NCI-H2196 treated with DMSO at 0.1 percent for 48 hours (cell line): ENCODE data around the gene SERPINA9.

Source experiments
- DNase-seq: peaks from one replicate; lab custom pipeline; 2025; ENCODE audit not compliant: unreplicated experiment; lab: John Stamatoyannopoulos, UW

Gene SERPINA9

DNA sequence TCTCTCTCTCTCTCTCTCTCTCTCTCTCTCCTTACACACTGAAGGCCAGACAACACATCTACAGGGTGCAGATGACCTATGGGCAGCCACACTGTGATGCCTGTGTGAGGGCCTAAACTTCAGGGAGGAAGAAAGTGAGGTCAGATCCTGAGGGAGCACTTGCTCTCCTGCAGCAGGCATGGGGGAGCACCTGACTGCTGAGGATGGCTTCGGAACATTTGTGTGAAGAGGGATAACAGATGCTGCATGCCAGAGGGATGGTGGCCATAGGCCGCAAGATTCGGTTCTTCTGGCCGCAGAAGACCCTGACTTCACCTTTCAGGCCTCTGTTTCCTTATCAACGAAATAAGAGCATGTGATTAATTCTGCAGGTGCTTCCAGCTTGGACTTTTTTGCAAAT lies 11.7 kb downstream of the SERPINA9 start:
- DNase-seq = no peak

DNA sequence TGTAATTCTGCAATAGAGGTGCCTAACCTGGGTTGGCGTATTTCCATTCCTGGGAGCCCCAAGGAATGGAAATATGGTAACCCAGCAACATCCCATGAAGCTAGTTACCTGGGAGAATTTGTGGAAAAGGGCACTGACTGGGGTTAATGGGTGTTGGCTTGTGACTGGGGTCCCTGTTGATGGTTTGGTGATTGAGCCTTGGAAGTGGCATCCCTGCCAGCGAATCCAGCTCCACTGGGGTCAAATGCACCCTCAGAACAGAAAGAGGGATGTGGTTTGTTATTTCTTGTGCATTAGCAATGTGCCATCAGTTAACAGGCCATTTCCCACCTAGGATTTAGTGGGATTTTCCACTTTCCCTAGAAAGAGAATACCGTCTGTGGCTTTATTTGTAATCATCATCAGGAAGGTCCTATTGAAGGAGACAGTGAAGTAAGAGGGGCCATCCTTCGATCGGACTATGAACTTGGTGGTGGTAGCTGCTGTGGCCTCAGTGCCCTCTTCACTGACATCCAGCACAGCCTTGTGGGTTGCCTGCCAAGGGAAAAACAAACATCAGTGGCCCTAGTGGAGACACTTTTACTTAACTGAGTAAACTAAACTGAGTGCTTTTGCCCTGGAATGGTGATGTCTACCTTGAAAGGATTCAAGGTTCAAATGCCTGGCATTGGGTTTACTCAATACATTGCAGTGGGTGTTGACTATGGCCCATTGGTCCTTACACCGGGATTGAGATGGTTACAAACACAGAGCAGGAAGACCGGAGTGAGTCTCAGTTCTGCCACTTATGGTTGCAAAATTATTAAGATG lies 13.0 kb downstream of the SERPINA9 start:
- DNase-seq = no peak

DNA sequence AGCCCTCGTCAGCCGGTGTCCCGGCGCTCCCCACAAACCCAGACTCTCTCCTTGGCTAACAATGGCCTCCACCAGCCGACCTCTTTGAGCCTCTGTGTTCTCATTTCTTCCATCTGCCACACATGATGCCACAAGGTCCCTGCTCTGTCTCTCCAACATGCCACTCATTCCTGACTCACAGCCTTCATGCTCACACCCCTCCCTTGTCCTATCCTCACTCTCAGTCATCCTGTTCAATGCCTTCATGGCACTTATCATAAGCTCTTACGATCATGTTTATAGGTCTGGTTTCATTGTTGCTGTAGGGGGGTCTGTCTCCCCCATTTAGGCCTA lies 13.8 kb downstream of the SERPINA9 start:
- no peak for DNase-seq

DNA sequence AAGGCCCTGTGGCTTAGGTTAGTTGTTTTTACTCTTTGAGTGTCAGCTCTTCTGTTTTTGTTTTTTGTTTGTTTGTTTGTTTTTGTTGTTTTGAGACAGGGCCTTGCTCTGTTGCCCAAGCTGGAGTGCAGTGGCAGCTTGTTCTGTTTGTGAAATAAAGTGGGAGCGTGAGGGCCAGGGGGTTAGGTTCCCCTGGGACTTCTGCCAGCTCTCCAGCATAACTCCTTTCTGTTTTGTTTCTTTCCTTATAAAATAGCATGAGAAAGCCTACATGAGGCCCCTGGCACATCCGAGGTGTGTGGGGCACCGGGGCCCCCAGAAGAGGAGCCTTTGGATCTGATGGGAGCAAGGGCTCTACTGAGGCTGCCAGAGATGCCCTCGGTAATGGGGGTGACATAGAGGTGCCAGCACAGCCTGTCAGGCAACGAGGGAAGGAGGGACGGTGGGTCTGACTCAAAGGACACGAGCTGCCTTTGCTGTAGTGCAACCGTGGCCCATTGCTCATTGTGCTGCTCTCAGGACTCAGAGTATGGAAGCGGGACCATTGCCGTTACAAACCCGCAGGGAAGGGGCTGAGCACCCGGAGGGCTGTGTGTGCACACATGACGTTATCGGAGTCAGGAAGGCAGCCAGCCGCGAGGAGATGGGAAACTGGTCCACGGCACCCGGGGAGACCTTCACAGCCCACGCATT lies 14.3 kb downstream of the SERPINA9 start:
- no peak for DNase-seq

DNA sequence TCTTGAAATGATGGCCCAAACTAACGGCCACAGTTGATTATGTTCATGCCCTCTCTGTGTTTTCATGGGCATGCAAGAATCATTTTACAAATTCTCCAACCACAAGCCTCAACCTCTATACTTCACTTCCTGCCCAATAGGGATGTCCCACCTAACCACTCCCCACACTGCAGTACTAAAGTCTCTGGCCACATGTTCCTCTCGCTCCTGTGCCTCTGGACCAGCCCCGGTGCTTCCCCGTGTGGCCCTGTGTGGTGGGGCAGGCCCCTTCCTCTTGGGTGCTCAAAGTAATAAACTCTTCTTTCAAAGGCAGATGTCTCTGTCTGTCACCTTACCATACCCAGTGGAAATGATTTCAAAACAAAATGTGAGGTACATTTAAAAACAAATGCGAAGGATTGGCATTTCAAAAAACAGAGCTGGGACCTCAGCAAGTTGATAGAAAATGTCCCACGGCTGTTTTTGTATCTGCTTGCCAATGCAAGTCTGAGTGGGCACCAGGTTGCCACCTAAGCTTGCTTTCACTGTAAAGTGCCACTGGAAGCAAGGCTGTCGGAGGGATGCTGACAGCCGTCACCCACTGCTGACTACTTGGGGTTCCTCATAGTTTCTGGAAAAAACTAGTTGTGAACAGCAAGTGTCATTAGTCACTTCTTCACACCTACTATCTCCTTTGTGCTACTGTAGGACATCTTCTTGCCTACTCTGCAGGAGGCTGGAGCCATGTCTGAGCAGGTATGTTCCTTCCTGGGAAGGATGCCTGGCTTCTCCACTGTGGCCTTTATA lies 15.2 kb downstream of the SERPINA9 start:
- no peak for DNase-seq

DNA sequence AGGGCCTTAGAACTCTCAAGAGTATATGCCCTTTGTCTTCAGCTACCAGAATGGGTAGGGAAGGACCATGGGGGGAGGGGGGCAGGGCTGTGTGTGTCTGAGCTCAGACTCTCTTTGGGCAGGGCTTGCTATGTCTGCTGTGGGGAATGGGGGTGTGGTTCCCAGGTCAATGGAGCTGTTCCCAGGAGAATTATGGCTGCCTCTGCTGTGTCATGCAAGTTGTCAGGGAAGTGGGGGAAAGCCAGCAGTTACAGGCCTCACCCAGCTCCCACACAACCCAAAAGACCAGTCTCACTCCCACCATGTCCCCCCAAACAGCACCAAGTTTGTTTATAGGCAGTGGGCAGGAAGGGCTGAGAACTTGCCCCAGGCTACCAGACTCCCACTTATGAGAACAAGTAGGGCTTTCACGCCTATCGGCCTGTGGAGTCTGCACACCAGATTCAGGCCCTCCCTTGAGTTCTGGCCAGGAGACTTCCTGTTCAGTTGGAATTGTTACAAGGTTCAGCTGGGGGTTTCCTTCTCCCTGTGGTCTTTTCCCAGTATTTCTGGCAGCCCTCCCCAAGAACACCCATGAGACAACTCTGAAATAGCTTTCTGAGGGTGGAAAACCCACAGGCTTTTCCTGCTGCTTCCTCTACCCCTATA lies 17.3 kb downstream of the SERPINA9 start:
- DNase-seq = no peak

DNA sequence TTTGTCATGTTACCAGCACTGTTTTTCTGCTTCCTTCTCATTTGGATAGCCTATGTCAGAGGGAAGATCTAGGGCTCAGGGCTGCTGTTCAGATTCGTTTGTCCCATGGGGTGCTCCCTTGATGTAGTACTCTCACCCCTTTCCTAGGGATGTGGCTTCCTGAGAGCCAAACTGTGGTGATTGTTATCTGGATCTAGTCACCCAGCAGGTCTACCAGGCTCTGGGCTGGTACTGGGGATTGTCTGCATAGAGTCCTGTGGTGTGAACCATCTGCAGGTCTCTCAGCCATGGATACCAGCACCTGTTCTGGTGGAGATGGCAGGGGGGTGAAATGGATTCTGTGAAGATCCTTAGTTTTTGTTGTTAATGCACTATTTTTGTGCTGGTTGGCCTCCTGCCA lies 17.9 kb downstream of the SERPINA9 start:
- DNase-seq = no peak

DNA sequence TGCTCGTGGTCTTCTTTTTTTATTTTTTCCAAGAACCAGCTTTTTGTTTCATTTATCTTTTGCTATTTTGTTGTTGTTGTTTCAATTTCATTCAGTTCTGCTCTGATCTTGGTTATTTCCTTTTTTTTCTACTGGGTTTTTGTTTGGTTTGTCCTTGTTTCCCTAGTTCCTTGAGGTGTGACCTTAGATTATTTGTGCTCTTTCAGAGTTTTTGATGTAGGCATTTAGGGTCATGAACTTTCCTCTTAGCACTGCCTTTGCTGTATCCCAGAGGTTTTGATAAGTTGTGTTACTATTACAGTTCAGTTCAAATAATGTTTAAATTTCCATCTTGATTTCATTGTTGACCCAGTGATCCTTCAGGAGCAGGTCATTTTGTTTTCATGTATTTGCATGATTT lies 20.1 kb downstream of the SERPINA9 start:
- DNase-seq = no peak

DNA sequence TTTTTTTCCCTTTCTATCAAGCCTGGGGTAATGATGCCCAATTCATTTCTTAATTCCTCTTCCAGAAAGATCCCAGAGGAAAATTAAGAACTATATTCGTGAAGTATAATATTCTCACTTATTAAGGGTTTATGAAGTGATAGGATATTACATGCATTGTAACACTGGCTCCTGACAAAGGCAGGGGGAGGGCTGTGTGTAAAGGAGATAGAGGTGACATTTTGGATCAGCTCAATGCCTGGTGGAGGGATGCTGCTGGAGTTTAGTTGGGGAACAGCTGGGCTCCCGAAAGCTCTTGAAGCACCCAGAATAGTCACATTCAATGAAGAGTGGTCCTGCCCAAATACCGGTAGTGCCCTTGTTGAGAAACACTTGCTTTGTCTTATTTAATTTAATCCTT lies 24.2 kb downstream of the SERPINA9 start:
- no peak for DNase-seq

DNA sequence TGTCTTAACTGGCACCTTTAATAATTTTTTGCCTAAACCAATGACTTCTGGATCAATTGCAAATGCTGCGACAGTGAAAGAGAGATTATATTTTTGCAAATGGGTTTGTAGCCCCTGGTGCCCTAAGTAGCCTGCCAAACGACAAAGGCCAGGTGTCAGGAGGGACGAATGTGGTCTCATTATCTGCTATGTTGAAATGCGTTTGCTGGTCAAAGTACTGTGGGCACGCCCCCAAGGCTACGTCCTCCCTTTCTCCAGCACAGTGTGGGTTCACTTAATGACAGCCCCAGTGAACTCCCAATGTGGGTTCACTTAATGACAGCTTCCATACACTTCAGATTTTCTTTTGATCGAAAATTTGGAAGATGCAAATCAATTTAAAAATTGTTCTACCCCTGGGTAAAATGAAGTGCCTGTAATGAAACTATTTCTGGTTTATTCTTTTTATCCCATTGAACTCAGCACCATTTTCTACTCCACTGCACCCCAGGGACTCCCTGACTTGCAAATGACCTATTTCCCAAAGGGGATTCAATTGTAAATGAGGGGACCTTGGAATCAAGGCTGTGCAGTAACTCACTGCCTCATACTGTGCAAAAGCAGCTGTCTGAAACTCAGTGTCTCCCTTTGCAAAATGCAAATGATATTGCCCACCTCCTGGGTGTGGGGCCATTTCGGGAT lies 24.8 kb downstream of the SERPINA9 start:
- DNase-seq = no peak

DNA sequence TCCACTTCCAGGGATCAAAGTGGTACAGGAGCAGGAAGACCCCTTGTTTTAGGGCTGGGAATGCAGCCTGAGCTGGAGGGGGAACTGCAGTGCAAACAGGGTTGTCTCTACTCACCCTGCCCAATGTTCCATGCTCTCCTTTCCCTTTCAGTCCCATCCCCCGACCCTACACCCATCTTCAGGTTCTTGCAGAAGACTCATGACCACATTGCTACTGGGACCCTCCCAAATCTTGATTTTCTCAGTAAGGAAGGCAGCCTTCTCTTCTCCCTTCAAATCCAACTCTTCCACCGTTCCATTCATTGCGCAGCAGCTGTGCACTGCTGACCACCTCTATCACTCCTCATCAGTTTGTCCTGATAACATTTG lies 25.3 kb downstream of the SERPINA9 start:
- no peak for DNase-seq

DNA sequence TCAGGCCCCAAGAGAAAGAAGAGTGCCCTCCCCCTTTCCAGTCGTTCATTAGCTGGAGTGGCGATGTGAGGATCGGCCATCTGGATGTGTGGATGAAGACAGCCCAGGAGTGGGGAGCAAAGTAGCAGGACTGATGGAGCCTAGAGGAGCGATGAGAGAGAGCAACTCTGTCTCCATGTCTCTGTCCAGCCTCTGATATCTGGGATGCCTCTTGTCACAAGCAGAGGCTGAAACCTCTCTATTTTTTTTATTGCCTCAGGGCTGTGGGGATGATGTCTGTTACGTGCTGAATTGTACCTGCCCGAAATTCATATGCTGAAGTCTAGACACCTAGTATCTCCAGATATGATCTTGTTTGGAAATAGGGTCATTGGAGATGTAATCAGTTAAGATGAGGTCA lies 26.1 kb downstream of the SERPINA9 start:
- DNase-seq = no peak

DNA sequence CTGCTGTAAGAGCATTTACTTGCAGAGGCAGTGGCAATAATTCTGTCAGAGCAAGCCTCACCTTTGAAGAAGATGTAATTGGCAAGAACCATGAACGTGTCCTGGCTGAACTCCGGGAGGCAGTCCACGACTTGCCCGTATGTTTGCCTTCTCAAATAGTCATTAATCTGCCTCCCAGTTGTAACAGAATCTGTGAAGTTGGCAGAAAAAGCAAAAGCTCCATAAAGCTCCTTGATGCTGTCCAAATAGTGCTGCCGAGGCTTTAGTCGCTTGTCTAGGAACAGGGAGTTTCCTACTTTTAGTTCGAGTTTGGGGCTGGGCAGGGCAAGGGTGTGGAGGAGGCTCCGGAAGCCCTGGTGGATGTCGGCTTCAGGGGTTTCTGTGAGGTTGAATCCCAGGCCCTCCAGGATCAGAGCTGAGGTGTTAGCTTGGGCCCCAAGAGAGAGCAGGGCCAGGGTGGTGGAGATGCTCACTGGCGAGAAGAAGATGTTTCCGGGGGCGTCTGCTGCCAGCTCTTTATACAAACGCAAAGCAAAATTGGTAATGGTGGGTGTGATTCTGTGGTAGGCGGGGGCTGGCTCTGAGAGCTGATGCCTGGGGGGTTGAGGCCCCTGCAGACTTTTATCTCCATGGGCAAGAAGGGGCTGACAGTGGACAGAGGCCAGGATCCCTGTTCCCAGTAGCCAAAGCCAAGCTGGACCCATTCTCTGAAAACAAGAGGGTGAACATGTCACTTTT lies 27.8 kb downstream of the SERPINA9 start:
- DNase-seq = no peak

DNA sequence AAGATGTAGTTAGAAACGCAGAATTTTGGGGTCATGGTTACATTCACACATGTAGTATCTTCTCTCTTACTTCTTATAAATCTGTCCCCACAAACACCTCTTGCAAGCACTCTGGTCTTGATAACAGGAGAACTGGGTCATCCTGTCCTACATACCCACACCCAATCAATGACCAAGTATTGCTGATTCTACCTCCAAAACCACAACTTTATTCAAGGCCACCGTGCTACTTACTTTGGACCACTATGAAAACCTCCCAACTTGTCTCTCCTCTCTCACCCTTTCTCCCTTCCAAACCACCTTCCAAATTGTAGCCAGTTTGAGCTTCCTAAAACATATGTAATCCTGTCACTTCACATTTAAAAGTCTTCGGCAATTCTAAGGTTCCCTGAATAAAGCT lies 28.8 kb downstream of the SERPINA9 start:
- no peak for DNase-seq

DNA sequence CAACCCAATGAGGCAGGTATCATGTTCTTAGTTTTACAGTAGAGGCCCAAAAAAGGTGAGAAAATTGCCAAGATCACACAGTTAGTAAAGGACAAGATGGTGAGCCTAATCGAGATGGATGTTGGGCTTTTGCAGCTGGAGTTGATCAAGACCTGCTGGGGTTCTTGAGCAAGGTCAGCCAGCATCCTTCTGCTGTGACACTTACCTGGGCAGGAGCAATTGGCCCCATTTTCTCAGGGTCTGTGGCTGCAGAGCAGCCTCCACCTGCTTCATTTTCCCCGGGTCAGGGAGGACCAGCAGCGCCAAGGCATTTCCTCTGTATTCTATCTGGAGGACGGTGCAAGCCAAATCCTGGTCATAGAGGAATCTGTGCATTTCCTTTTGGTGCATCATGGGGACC lies 29.9 kb downstream of the SERPINA9 start:
- no peak for DNase-seq

DNA sequence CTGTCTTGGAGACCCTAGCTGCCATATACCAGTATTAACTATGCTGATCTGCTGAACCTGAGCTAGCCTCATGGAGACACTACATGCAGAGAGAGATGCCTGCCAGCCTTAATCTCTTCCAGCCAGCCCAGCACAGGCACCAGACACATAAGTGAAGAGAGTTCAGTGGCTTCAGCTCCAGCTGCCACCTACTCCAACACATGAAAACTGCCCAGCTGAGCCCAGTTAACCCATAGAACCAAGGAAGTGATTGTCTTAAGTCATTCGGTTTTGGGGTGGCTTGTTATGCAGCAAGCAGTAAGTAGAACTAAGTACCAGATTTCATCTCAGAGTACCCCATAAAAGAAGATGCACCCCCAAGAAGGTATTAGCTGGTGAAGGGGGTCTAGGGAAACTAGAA lies 31.0 kb downstream of the SERPINA9 start:
- DNase-seq = no peak

DNA sequence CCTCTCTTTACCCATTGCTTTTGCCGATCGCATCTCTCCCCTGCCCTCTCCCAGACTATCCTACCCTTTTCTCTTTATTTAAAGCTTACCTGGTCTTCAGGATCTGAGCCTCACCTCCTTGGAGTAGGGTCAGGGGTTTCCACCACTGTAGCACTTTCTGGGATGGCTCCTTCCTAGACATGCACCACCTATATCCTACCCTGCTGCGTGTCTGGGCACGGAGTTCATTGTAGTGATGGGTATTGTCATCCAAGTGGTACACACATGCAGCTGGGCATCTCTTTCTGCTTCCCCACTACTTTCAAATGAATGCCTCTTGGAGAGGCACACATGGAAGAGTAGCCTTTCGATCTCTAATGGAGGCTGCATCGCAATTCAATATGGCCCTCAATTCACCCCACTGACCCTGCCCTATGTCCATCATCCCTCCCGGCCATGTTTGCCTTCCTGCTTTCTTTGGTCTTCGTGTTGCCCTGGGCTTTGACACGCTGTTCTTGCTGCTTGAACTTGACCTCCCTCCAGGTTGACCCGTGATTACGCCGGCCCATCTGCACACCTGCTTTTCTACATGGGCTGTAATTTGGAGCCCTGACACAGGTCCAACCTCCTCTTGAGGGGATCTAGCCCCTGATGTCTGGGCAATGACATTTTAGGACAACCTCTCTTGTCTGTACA lies 34.3 kb downstream of the SERPINA9 start:
- no peak for DNase-seq

DNA sequence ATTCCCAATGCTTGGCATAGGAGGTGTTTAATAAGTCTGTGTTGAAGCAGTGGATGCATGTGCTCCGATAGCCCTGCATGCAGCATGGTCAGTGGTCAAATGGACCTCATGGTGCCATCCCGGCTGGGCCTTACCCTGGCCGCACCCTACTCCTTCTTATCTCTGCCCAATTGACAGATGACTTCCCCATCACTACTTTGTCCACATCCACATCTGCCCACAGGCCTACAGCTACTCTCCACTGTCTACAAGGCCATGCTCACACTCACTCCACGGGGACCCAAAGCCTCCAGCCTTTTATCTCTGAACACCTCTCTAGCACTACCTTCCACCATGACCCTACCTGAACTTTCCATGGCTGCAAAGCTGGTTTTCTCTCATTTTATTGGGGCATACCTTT lies 34.9 kb downstream of the SERPINA9 start:
- no peak for DNase-seq

DNA sequence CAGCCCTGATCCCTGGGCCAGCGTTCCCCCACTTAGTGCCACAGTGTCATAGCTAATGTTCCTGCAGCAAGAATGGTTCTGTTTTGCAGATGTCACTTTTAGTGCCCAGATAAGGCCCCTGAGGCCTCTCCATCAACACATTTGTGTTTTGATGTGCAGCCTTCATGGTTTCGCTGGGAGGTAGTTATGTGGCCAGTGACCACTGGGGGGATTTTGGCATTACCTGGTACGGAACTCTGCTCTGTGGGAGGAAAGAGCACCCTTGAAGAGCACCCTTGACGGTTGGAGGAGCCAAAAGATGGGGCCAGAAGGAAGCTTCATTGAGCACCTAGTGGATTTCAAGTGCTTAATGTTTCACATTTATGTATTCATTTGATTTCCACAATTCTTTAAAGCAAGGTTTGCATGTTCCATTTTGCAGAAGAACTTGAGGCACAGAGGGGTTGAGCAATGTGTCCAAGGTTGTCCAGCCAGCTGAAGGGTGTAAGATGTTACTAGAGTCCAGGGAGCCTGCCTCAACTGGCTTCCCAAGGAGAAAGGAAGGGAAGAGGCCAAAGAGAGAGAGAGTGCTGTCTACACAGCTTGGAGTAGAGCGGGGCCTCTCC lies 36.4 kb downstream of the SERPINA9 start:
- DNase-seq = no peak
